PC-3 (cell line): ENCODE results near the gene UGT1A3. TPM values are rescaled to one million over a fixed set of nuclear protein-coding genes. Genes with fewer than 3 reads are reported as not detected.

Experiments used
- ATAC-seq: fragments of 200-7000 bp; cut with Tn5 transposase; 2 replicates; pipeline ENCODE4 v1.9.1; 2020; ENCODE audit warnings: mild to moderate bottlenecking, moderate library complexity
- BruUV-seq: library from RNA; stranded (reverse); fragments of 400-500 nt; replicated peaks from 2 replicates; lab custom pipeline; 2021; lab: Mats Ljungman, UMichigan
- CTCF ChIA-PET: fragments of 300-600 bp; sonication (Branson Sonifier 250); formaldehyde crosslinking; loops from one replicate; lab custom pipeline; 2022; ENCODE audit warnings: antibody characterized with exemption; lab: Charles Lee
- POLR2A ChIA-PET: fragments of 300-600 bp; sonication (Branson Sonifier 250); formaldehyde crosslinking; loops from one replicate; lab custom pipeline; 2022; ENCODE audit warnings: antibody characterized with exemption; ENCODE audit not compliant: unreplicated experiment; lab: Charles Lee
- DNase-seq: peaks from one replicate; pipeline ENCODE4 v3.0.0-alpha.2; 2015
- H2AFZ ChIP-seq: fragments of 300-600 bp; sonication (generic); 2 replicates; pipeline ENCODE4 v1.6.0; 2016; ENCODE audit warnings: antibody characterized with exemption, low read length
- H3F3A ChIP-seq: fragments of 300-600 bp; sonication (generic); one replicate; pipeline ENCODE4 v1.6.0; 2017; ENCODE audit warnings: antibody characterized with exemption, low read length, control low read depth, mild to moderate bottlenecking; ENCODE audit not compliant: unreplicated experiment
- H3K27ac ChIP-seq: fragments of 300-600 bp; sonication (generic); 2 replicates; pipeline ENCODE4 v1.5.1; 2016; ENCODE audit warnings: mild to moderate bottlenecking, low read length
- H3K27me3 ChIP-seq: fragments of 300-600 bp; sonication (generic); 2 replicates; pipeline ENCODE4 v1.6.1; 2016; ENCODE audit warnings: low read length, mixed read lengths
- H3K36me3 ChIP-seq: fragments of 300-600 bp; sonication (generic); 2 replicates; pipeline ENCODE4 v1.6.1; 2016; ENCODE audit warnings: low read depth, mixed run types, low read length, mixed read lengths
- H3K4me1 ChIP-seq: fragments of 300-600 bp; sonication (generic); 2 replicates; pipeline ENCODE4 v1.5.1; 2016; ENCODE audit warnings: low read length; ENCODE audit not compliant: insufficient read depth
- H3K4me2 ChIP-seq: fragments of 300-600 bp; sonication (generic); 2 replicates; pipeline ENCODE4 v1.6.0; 2016; ENCODE audit warnings: low read length
- H3K4me3 ChIP-seq: fragments of 300-600 bp; sonication (generic); 2 replicates; pipeline ENCODE4 v1.5.1; 2016; ENCODE audit warnings: mild to moderate bottlenecking, low read length, mixed read lengths
- H3K79me2 ChIP-seq: fragments of 300-600 bp; sonication (generic); 2 replicates; pipeline ENCODE4 v1.6.1; 2017; ENCODE audit warnings: low read length, mixed read lengths
- H3K9ac ChIP-seq: fragments of 300-600 bp; sonication (generic); 2 replicates; pipeline ENCODE4 v1.6.0; 2016; ENCODE audit warnings: mild to moderate bottlenecking, low read length
- H3K9me2 ChIP-seq: fragments of 300-600 bp; sonication (generic); replicated peaks from 2 replicates; pipeline ENCODE4 v1.6.1; 2016; ENCODE audit warnings: mixed run types, low read length, mixed read lengths
- H3K9me3 ChIP-seq: fragments of 300-600 bp; sonication (generic); 2 replicates; pipeline ENCODE4 v1.6.1; 2016; ENCODE audit warnings: low read length, mixed read lengths
- H4K20me1 ChIP-seq: fragments of 300-600 bp; sonication (generic); 2 replicates; pipeline ENCODE4 v1.6.1; 2016; ENCODE audit warnings: low read length, mixed read lengths
- CTCF ChIP-seq: fragments of 300-600 bp; sonication (generic); conservative IDR thresholded peaks from 2 replicates; pipeline ENCODE4 v1.5.1; 2017; ENCODE audit warnings: antibody characterized with exemption, low read depth, mild to moderate bottlenecking, low read length
- EZH2 ChIP-seq: fragments of 300-600 bp; sonication (generic); IDR thresholded peaks from one replicate; pipeline ENCODE4 v1.6.1; 2017; ENCODE audit warnings: antibody characterized with exemption, mild to moderate bottlenecking, low read length; ENCODE audit not compliant: unreplicated experiment
- EZH2phosphoT487 ChIP-seq: fragments of 300-600 bp; sonication (generic); IDR thresholded peaks from 2 replicates; pipeline ENCODE4 v1.6.1; 2018; ENCODE audit warnings: mild to moderate bottlenecking, antibody characterized with exemption, low read length, borderline replicate concordance
- intact Hi-C: fragments of 100-400 bp; cut with micrococcal nuclease; formaldehyde crosslinking; loops from 2 replicates; pipeline ENCODE4 v1.9.0; 2023
- total RNA-seq: library from RNA; depleted of rRNA; stranded (reverse); fragments of >200 nt; gene quantifications from 2 replicates; pipeline ENCODE4 v1.2.3, GENCODE V29; 2014; rRNA removed

Gene UGT1A3
- total RNA-seq, 1 experiment from 2014 or later = not detected

- Histone ChIP-seq H3K79me2 (no peaks in the 10 kb centered on the region), H2AFZ (no peak overlapping the region), H3F3A (no peaks in the 10 kb centered on the region), H3K27ac (no peak overlapping the region), H3K9ac (no peak overlapping the region), H3K36me3 (no peaks in the 10 kb centered on the region), H3K4me3 (no peak overlapping the region), H3K9me2 (no peaks in the 10 kb centered on the region), H3K4me1 (no peaks in the 10 kb centered on the region), H3K9me3 (no peaks in the 10 kb centered on the region), H3K4me2 (no peak overlapping the region), H3K27me3 (no peaks in the 10 kb centered on the region), H4K20me1 (no peaks in the 10 kb centered on the region)
- CTCF ChIA-PET = no interaction called here
- intact Hi-C loops = no loop called here
- POLR2A ChIA-PET = no interaction called here
- DNase-seq = no peak
- ATAC-seq = no peak
- TF ChIP-seq EZH2 = no peak
- no peak for TF ChIP-seq CTCF
- no peak for TF ChIP-seq EZH2phosphoT487
- BruUV-seq = no TSS peak
Observed at GRCh38 chr2:233822101-233822771, 93.4 kb downstream of the UGT1A3 start.

Other genes with a start within 250 kb of the UGT1A3 start
- gene USP40, start 162.3 kb upstream of the UGT1A3 start, total RNA-seq = 32.1 and 32.3 TPM in 2 replicates
- gene UGT1A8, start 111.4 kb upstream of the UGT1A3 start, total RNA-seq = 0.46 TPM in 1 of 2 replicates, not detected in the other
- gene UGT1A10, start 92.6 kb upstream of the UGT1A3 start, total RNA-seq = 0.46 TPM in 1 of 2 replicates, not detected in the other
- not detected in 2 replicates for gene UGT1A9, start 57.1 kb upstream of the UGT1A3 start, total RNA-seq
- gene UGT1A7, start 47.1 kb upstream of the UGT1A3 start, total RNA-seq = not detected in 2 replicates
- gene UGT1A6, start 36.2 kb upstream of the UGT1A3 start, total RNA-seq = 2.0 and 2.2 TPM in 2 replicates
- gene UGT1A5, start 16.1 kb upstream of the UGT1A3 start, total RNA-seq = not detected in 2 replicates
- gene UGT1A4, start 10.3 kb upstream of the UGT1A3 start, total RNA-seq = not detected in 2 replicates
- 0.33 TPM in 1 of 2 replicates, not detected in the other for gene UGT1A1, start 31.2 kb downstream of the UGT1A3 start, total RNA-seq
- not detected in 2 replicates for gene MROH2A, start 49.3 kb downstream of the UGT1A3 start, total RNA-seq
- 31.7 and 37.0 TPM in 2 replicates for gene HJURP, start 125.5 kb downstream of the UGT1A3 start, total RNA-seq
- gene TRPM8, start 188.3 kb downstream of the UGT1A3 start, total RNA-seq = not detected in 2 replicates